SK-N-SH (cell line): ENCODE results near the gene NRL. TPM values are rescaled to one million over a fixed set of nuclear protein-coding genes. Genes with fewer than 3 reads are reported as not detected.

Experiments
- CTCF ChIA-PET: fragments of 300-600, 350-600 bp; formaldehyde crosslinking; extraction: SDS; loops from one replicate; lab custom pipeline; 2021; lab: Yijun Ruan, JAX
- POLR2A ChIA-PET: fragments of 350-600 bp; sonication (Branson Sonifier 250); formaldehyde crosslinking; extraction: SDS; loops from one replicate; lab custom pipeline; 2020; ENCODE audit warnings: antibody characterized with exemption, inconsistent platforms; lab: Yijun Ruan, JAX
- DNase-seq: peaks from one replicate; pipeline ENCODE4 v3.0.0; 2012
- H2AFZ ChIP-seq: fragments of 200-600 bp; sonication (generic); 2 replicates; pipeline ENCODE4 v1.8.1; 2016; ENCODE audit warnings: antibody characterized with exemption, mild to moderate bottlenecking, low read depth
- H3F3A ChIP-seq: fragments of 200-600 bp; sonication (generic); replicated peaks from 2 replicates; pipeline ENCODE3; 2016; ENCODE audit warnings: antibody characterized with exemption, mild to moderate bottlenecking; ENCODE audit not compliant: insufficient read depth
- H3K27ac ChIP-seq, 2 experiments: fragments of 200-500 bp in 1 of 2; fragments of 200-600 bp in 1 of 2; sonication (Bioruptor generic) in 1 of 2; sonication (generic), shearing (Covaris generic) in 1 of 2; 2 replicates each; pipeline versions ENCODE4 v1.5.1 to v1.6.1; 2014 to 2016; ENCODE audit warnings: low read depth in 2 of 2, inconsistent platforms in 1 of 2, low read length in 1 of 2, mild to moderate bottlenecking in 1 of 2, mixed read lengths in 1 of 2
- H3K27me3 ChIP-seq: fragments of 200-600 bp; sonication (generic), shearing (Covaris generic); 2 replicates; pipeline ENCODE4 v1.6.1; 2016; ENCODE audit warnings: mixed run types; ENCODE audit not compliant: insufficient read depth
- H3K36me3 ChIP-seq, 2 experiments: fragments of 200-500 bp in 1 of 2; fragments of 200-600 bp in 1 of 2; sonication (Bioruptor generic) in 1 of 2; sonication (generic) in 1 of 2; replicated peaks in 1 of 2; 2 replicates each; pipeline versions ENCODE3 to v1.5.1; 2014 to 2016; ENCODE audit warnings: low read length in 1 of 2, mild to moderate bottlenecking in 1 of 2; ENCODE audit not compliant: insufficient read depth in 2 of 2, control insufficient read depth in 1 of 2
- H3K4me1 ChIP-seq, 2 experiments: fragments of 200-500 bp in 1 of 2; fragments of 200-600 bp in 1 of 2; sonication (Bioruptor generic) in 1 of 2; sonication (generic), shearing (Covaris generic) in 1 of 2; 2 replicates each; pipeline versions ENCODE4 v1.5.1 to v1.6.1; 2014 to 2016; ENCODE audit warnings: low read depth in 1 of 2, low read length in 1 of 2, mixed run types in 1 of 2; ENCODE audit not compliant: insufficient read depth in 2 of 2, control insufficient read depth in 1 of 2
- H3K4me2 ChIP-seq: fragments of 200-600 bp; sonication (generic), shearing (Covaris generic); 2 replicates; pipeline ENCODE4 v1.6.1; 2017; ENCODE audit warnings: mixed run types
- H3K4me3 ChIP-seq, 2 experiments: fragments of 200-500 bp in 1 of 2; fragments of 200-600 bp in 1 of 2; sonication (Bioruptor generic) in 1 of 2; sonication (generic), shearing (Covaris generic) in 1 of 2; 2 replicates each; pipeline versions ENCODE4 v1.5.1 to v1.8.1; 2014 to 2016; ENCODE audit warnings: low read depth in 2 of 2, inconsistent platforms in 1 of 2, low read length in 1 of 2, mild to moderate bottlenecking in 1 of 2, mixed read lengths in 1 of 2, moderate library complexity in 1 of 2
- H3K79me2 ChIP-seq: fragments of 200-600 bp; sonication (generic); 2 replicates; pipeline ENCODE4 v1.8.1; 2017; ENCODE audit warnings: mild to moderate bottlenecking; ENCODE audit not compliant: insufficient read depth
- H3K9ac ChIP-seq: fragments of 200-600 bp; sonication (generic); 2 replicates; pipeline ENCODE4 v1.6.1; 2017; ENCODE audit warnings: mixed run types
- H3K9me2 ChIP-seq: fragments of 200-600 bp; sonication (generic); 2 replicates; pipeline ENCODE4 v1.6.1; 2017; ENCODE audit warnings: mixed run types
- H3K9me3 ChIP-seq: fragments of 200-600 bp; sonication (generic); 2 replicates; pipeline ENCODE4 v1.6.1; 2017; ENCODE audit warnings: mixed run types, mild to moderate bottlenecking, moderate library complexity
- H4K20me1 ChIP-seq: fragments of 200-600 bp; sonication (generic); 2 replicates; pipeline ENCODE4 v1.6.1; 2017; ENCODE audit warnings: mild to moderate bottlenecking, mixed run types; ENCODE audit not compliant: insufficient read depth
- ELF1 ChIP-seq: IDR thresholded peaks from 2 replicates; pipeline ENCODE4 v1.4.0; 2012
- FOSL2 ChIP-seq: IDR thresholded peaks from 2 replicates; pipeline ENCODE4 v1.4.0; 2012; ENCODE audit warnings: low read depth, mild to moderate bottlenecking, moderate library complexity, borderline replicate concordance
- FOXM1 ChIP-seq: IDR thresholded peaks from 2 replicates; pipeline ENCODE4 v1.4.0; 2012; ENCODE audit warnings: low read depth, mild to moderate bottlenecking
- GABPA ChIP-seq: IDR thresholded peaks from 2 replicates; pipeline ENCODE4 v1.4.0; 2012; ENCODE audit warnings: low read depth, mild to moderate bottlenecking
- GATA2 ChIP-seq: sonication (generic); formaldehyde crosslinking; IDR thresholded peaks from 2 replicates; pipeline ENCODE4 v1.5.0; 2020; ENCODE audit warnings: mild to moderate bottlenecking, missing genetic modification reagents
- RAD21 ChIP-seq: IDR thresholded peaks from 2 replicates; pipeline ENCODE4 v1.6.1; 2012; ENCODE audit warnings: mild to moderate bottlenecking, low read length
- RFX5 ChIP-seq: IDR thresholded peaks from 2 replicates; pipeline ENCODE4 v1.6.1; 2012; ENCODE audit warnings: mild to moderate bottlenecking, improper control_type of control experiment, low read length
- SIN3A ChIP-seq: IDR thresholded peaks from 2 replicates; pipeline ENCODE4 v1.6.1; 2012; ENCODE audit warnings: low read depth, mild to moderate bottlenecking, low read length, moderate library complexity, borderline replicate concordance
- TAF1 ChIP-seq: IDR thresholded peaks from 2 replicates; pipeline ENCODE4 v1.6.1; 2012; ENCODE audit warnings: low read depth, mild to moderate bottlenecking, low read length, moderate library complexity, borderline replicate concordance
- WGBS: methylation state at CpG from one replicate; pipeline ENCODE4 v1.1.6; 2017; ENCODE audit warnings: low lambda C conversion rate; 5-methylcytosine and 5-hydroxymethylcytosine counted together
- polyA plus RNA-seq, 3 experiments: library from polyadenylated mRNA; depleted of rRNA; stranded (reverse); fragments of >200 nt; gene quantifications; 2 replicates each; pipeline ENCODE4 v1.2.3, GENCODE V29; 2012
- TF ChIP-seq, protein P1 (sequence below): fragments of 200-600 bp; sonication (generic); IDR thresholded peaks from 2 replicates; pipeline ENCODE4 v1.6.1; 2017; ENCODE audit warnings: antibody characterized with exemption, mild to moderate bottlenecking, moderate library complexity
- TF ChIP-seq, protein P2 (sequence below): IDR thresholded peaks from 2 replicates; pipeline ENCODE4 v1.4.0; 2012; ENCODE audit warnings: low read depth, borderline replicate concordance
- TF ChIP-seq, protein P3 (sequence below): fragments of 150-350 bp; IDR thresholded peaks from 2 replicates; pipeline ENCODE4 v1.6.1; 2016; ENCODE audit warnings: mild to moderate bottlenecking, low read depth, low read length
- TF ChIP-seq, protein P4 (sequence below): IDR thresholded peaks from 2 replicates; pipeline ENCODE4 v1.4.0; 2012; ENCODE audit warnings: low read depth, borderline replicate concordance

NRL gene
- polyA plus RNA-seq, 1 of the 3 experiments (the other 2 are of a cell fraction): 0.76 TPM

GRCh38 chr14:24072436-24072835 lies 42.3 kb downstream of the NRL start:
- Histone ChIP-seq H2AFZ (no peak overlapping the region), H3K4me2 (no peak overlapping the region), H3K4me3 (no peak overlapping the region), H3K27ac (no peak overlapping the region), H4K20me1 (no peaks in the 10 kb centered on the region), H3F3A (no peaks in the 10 kb centered on the region), H3K27me3 (no peaks in the 10 kb centered on the region; the same call in 1 of the 2 replicates), H3K79me2 (no peaks in the 10 kb centered on the region), H3K9ac (no peak overlapping the region), H3K9me3 (no peaks in the 10 kb centered on the region), H3K9me2 (no peaks in the 10 kb centered on the region), H3K4me1 (no peaks in the 10 kb centered on the region; a peak in 1 of 4 replicates), H3K36me3 (no peaks in the 10 kb centered on the region)
- TF ChIP-seq SIN3A: no peak
- TF ChIP-seq, protein P1, sequence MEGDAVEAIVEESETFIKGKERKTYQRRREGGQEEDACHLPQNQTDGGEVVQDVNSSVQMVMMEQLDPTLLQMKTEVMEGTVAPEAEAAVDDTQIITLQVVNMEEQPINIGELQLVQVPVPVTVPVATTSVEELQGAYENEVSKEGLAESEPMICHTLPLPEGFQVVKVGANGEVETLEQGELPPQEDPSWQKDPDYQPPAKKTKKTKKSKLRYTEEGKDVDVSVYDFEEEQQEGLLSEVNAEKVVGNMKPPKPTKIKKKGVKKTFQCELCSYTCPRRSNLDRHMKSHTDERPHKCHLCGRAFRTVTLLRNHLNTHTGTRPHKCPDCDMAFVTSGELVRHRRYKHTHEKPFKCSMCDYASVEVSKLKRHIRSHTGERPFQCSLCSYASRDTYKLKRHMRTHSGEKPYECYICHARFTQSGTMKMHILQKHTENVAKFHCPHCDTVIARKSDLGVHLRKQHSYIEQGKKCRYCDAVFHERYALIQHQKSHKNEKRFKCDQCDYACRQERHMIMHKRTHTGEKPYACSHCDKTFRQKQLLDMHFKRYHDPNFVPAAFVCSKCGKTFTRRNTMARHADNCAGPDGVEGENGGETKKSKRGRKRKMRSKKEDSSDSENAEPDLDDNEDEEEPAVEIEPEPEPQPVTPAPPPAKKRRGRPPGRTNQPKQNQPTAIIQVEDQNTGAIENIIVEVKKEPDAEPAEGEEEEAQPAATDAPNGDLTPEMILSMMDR: no peak
- TF ChIP-seq, protein P2, sequence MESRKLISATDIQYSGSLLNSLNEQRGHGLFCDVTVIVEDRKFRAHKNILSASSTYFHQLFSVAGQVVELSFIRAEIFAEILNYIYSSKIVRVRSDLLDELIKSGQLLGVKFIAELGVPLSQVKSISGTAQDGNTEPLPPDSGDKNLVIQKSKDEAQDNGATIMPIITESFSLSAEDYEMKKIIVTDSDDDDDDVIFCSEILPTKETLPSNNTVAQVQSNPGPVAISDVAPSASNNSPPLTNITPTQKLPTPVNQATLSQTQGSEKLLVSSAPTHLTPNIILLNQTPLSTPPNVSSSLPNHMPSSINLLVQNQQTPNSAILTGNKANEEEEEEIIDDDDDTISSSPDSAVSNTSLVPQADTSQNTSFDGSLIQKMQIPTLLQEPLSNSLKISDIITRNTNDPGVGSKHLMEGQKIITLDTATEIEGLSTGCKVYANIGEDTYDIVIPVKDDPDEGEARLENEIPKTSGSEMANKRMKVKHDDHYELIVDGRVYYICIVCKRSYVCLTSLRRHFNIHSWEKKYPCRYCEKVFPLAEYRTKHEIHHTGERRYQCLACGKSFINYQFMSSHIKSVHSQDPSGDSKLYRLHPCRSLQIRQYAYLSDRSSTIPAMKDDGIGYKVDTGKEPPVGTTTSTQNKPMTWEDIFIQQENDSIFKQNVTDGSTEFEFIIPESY: no peak
- no peak for TF ChIP-seq GATA2 (CRISPR knock-in tag)
- no peak for TF ChIP-seq RFX5
- no peak for TF ChIP-seq TAF1
- no peak for TF ChIP-seq FOXM1
- POLR2A ChIA-PET: no interaction called here
- 68% methylated on average over 7 of the region's 7 CpGs for WGBS
- CTCF ChIA-PET: interaction anchor here (4.0 to 42.8 kb wide), 3 partner anchors 8 to 28 kb away, joined by 18 to 1159 read pairs (median 284); partner anchors contain the start of gene PCK2
- no peak for DNase-seq

DNA sequence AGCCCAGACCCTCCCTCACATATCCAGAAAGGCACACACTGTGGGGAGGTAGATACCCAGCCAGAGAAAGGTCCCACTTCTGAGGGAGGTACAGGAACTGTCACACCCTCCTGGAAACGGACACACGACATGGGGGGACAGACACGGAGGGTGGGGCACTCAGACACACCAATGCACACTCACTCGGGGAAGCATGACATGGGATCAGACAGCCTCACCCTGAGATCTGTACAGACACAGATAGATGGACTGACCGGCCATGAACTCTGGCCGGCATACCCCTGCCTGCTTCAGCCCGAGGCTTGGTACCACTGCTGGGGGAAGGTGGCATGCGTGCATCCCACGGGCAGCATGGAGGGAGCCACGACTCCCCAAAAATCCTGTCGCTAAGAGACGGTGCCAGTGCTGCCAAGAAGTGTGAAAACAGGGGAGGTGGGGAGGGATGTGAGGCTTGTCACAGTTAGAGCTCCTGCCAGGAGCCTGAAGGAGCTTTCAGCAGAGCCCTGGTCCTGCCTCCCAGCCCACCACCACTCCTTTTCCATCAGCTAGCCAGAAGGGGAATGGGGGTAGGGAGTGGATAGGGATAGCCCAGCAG lies 42.8 kb downstream of the NRL start:
- ChIA-PET CTCF (interaction anchor here (1.4 to 42.8 kb wide), 4 partner anchors 9 to 89 kb away, joined by 4 to 1159 read pairs (median 151); partner anchors contain the start of genes IRF9 and PCK2), POLR2A (no interaction called here)
- Histone ChIP-seq H3K9me3 (no peaks in the 10 kb centered on the region), H3K4me3 (no peak overlapping the region), H3K4me2 (no peak overlapping the region), H3K79me2 (no peaks in the 10 kb centered on the region), H3K9ac (no peak overlapping the region), H4K20me1 (no peaks in the 10 kb centered on the region), H3K9me2 (no peaks in the 10 kb centered on the region), H3K27ac (no peak overlapping the region), H2AFZ (no peak overlapping the region), H3K36me3 (no peaks in the 10 kb centered on the region), H3F3A (no peaks in the 10 kb centered on the region), H3K27me3 (no peaks in the 10 kb centered on the region; the same call in 1 of the 2 replicates), H3K4me1 (no peaks in the 10 kb centered on the region; a peak in 1 of 4 replicates)
- no peak for TF ChIP-seq FOSL2
- no peak for TF ChIP-seq RFX5
- no peak for TF ChIP-seq ELF1
- TF ChIP-seq, protein P3, sequence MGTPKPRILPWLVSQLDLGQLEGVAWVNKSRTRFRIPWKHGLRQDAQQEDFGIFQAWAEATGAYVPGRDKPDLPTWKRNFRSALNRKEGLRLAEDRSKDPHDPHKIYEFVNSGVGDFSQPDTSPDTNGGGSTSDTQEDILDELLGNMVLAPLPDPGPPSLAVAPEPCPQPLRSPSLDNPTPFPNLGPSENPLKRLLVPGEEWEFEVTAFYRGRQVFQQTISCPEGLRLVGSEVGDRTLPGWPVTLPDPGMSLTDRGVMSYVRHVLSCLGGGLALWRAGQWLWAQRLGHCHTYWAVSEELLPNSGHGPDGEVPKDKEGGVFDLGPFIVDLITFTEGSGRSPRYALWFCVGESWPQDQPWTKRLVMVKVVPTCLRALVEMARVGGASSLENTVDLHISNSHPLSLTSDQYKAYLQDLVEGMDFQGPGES: no peak
- no peak for TF ChIP-seq RAD21
- TF ChIP-seq, protein P4, sequence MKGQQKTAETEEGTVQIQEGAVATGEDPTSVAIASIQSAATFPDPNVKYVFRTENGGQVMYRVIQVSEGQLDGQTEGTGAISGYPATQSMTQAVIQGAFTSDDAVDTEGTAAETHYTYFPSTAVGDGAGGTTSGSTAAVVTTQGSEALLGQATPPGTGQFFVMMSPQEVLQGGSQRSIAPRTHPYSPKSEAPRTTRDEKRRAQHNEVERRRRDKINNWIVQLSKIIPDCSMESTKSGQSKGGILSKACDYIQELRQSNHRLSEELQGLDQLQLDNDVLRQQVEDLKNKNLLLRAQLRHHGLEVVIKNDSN: no peak
- TF ChIP-seq GABPA: no peak
- WGBS: 48% methylated on average over 4 of the region's 12 CpGs
- no peak for DNase-seq
